Activated naive CD8-positive, alpha-beta T cell treated with anti-CD3 and anti-CD28 coated beads for 36 hours (primary cell): ENCODE measurements around the gene CAPN11. TPM values are rescaled to one million over a fixed set of nuclear protein-coding genes. Genes with fewer than 3 reads are reported as not detected.
"Not testable (repeated sequence)": the region's sequence is repeated elsewhere in the genome, so short reads cannot be mapped to it uniquely, and the experiment has no call there.

Experiments
- DNase-seq: peaks from one replicate; pipeline ENCODE4 v3.0.0; 2021
- H3K27ac Mint-ChIP-seq: one replicate; pipeline ENCODE4 v1.8.0; 2022; ENCODE audit warnings: mild to moderate bottlenecking, moderate library complexity, mixed read lengths
- H3K27me3 Mint-ChIP-seq: one replicate; pipeline ENCODE4 v1.8.0; 2022; ENCODE audit warnings: mild to moderate bottlenecking, mixed read lengths
- H3K36me3 Mint-ChIP-seq: one replicate; pipeline ENCODE4 v1.8.0; 2021; ENCODE audit warnings: mild to moderate bottlenecking, mixed read lengths
- H3K4me1 Mint-ChIP-seq: one replicate; pipeline ENCODE4 v1.8.0; 2021; ENCODE audit warnings: mixed read lengths
- H3K4me3 Mint-ChIP-seq: one replicate; pipeline ENCODE4 v1.8.0; 2022; ENCODE audit warnings: mild to moderate bottlenecking, moderate library complexity, mixed read lengths
- H3K9me3 Mint-ChIP-seq: one replicate; pipeline ENCODE4 v1.8.0; 2022; ENCODE audit warnings: mixed read lengths
- total RNA-seq, 2 experiments: library from RNA; stranded (reverse); gene quantifications; one replicate each; pipeline ENCODE4 v1.2.3, GENCODE V29; 2021

The CAPN11 gene
- total RNA-seq, 2 experiments from 2014 or later = 0.12 to 0.25 TPM

DNA sequence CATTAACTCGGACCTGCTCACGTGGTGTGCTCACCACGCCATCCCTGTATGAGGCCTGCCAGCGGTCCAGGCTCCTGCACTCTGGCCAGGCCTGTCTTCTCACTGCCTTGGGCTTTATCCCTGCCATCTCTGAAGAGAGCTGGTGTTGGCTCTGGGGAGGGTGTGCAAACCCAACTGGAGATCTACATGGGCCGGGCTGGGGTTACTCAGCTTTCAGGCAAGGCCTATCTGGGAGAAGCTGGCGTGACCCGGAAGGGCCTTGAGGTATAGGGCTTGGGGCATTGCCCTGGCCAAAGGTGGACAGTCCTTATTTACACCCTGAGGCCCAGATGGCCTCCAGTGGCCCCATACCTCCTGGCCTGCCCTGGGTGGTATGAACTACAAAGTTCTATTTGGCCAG lies 69.8 kb downstream of the CAPN11 start:
- Mint-ChIP-seq H3K27me3 (no peaks in the 10 kb centered on the region), H3K4me3 (no peak overlapping the region), H3K27ac (no peak overlapping the region), H3K4me1 (peaks cover 26% of the 10 kb centered on the region), H3K9me3 (no peaks in the 10 kb centered on the region), H3K36me3 (peaks cover 50% of the 10 kb centered on the region)
- no peak for DNase-seq

DNA sequence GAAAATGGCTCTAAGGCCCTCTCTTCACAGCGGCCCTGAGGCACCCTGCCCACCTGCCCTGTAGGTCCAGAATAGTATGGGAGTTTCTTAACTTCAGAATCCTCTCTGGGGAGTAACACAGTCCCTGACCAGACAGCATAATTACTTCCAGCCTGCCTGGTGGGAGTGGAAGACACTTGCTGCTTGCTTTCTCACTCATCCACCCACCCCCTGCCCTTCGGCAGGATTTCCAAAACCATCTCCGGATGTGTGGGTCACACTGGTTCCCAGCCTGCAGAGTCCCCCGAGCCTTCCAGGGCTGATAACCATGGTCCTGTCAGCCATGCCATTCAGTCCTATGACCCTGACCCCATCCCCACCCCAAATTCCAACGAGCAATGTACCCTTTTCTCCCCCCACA lies 70.2 kb downstream of the CAPN11 start:
- no peak for DNase-seq
- Mint-ChIP-seq H3K27me3 (no peaks in the 10 kb centered on the region), H3K4me1 (peaks cover 27% of the 10 kb centered on the region), H3K4me3 (peak overlapping the region; percentile 10), H3K9me3 (no peaks in the 10 kb centered on the region), H3K27ac (no peak overlapping the region), H3K36me3 (peaks cover 54% of the 10 kb centered on the region)

DNA sequence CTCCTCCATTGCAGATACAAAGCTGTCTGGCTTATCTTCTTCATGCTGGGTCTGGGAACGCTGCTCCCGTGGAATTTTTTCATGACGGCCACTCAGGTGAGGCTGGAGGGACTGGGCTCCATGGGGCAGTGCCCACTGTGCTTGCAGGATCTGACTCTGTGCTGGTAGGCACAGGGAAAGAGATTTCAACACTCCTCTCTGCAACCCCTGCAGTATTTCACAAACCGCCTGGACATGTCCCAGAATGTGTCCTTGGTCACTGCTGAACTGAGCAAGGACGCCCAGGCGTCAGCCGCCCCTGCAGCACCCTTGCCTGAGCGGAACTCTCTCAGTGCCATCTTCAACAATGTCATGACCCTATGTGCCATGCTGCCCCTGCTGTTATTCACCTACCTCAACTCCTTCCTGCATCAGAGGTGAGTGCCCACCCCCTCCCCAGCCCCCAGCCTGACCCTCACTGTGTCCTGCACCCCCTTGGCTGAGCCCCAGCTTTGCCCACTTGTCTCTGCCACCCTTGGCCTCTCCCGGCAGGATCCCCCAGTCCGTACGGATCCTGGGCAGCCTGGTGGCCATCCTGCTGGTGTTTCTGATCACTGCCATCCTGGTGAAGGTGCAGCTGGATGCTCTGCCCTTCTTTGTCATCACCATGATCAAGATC lies 70.9 kb downstream of the CAPN11 start:
- Mint-ChIP-seq H3K4me3 (no peak overlapping the region), H3K4me1 (peaks cover 21% of the 10 kb centered on the region), H3K36me3 (peaks cover 53% of the 10 kb centered on the region), H3K27ac (no peak overlapping the region), H3K9me3 (no peaks in the 10 kb centered on the region), H3K27me3 (no peaks in the 10 kb centered on the region)
- no peak for DNase-seq

DNA sequence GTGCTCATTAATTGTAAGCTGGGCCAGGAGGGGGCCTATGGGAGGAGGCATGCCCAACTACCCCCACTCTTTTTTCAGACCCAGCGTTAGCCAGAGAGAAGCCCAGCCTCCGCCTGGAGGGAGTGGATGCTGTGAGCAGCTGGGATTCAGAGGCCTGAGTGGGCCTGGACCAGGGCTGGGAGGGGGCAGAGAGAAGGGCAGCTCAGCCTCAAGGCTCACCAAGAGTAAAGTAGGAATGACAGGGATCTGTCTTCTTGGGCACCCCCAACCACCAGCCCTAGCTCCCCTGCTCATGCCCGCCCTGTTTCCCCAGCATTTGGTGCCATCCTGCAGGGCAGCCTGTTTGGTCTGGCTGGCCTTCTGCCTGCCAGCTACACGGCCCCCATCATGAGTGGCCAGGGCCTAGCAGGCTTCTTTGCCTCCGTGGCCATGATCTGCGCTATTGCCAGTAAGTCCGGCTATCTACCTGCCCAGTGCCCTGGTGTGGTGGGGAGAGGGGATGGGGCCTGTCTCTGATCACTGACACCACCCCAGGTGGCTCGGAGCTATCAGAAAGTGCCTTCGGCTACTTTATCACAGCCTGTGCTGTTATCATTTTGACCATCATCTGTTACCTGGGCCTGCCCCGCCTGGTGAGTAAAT lies 71.5 kb downstream of the CAPN11 start:
- Mint-ChIP-seq H3K27ac (no peak overlapping the region), H3K36me3 (peaks cover 50% of the 10 kb centered on the region), H3K4me1 (peaks cover 15% of the 10 kb centered on the region)

DNA sequence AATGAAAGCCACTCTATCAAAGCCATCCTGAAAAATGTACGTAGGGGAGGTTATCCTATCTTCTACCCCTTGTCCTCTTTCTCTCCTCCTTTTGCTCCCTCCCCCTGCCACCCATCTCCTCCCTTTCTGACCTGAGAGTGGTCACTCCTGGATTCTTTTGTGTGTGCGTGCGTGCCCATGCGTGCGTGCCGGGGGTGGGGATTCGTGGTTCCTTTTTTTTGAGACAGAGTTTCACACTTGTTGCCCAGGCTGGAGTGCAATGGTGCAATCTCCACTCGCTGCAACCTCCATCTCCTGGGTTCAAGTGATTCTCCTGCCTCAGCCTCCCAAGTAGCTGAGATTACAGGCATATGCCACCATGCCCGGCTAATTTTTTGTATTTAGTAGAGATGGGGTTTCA lies 72.8 kb downstream of the CAPN11 start:
- not testable (repeated sequence) for H3K4me1 Mint-ChIP-seq, H3K4me3 Mint-ChIP-seq, H3K27ac Mint-ChIP-seq, H3K27me3 Mint-ChIP-seq, DNase-seq, H3K9me3 Mint-ChIP-seq
- H3K36me3 Mint-ChIP-seq = peaks cover 48% of the 10 kb centered on the region

More for the DNA sequence above, 71.5 kb downstream of the CAPN11 start:
- no peaks in the 10 kb centered on the region for H3K9me3 Mint-ChIP-seq
- no peaks in the 10 kb centered on the region for H3K27me3 Mint-ChIP-seq
- H3K4me3 Mint-ChIP-seq = no peak overlapping the region
- DNase-seq = no peak

DNA sequence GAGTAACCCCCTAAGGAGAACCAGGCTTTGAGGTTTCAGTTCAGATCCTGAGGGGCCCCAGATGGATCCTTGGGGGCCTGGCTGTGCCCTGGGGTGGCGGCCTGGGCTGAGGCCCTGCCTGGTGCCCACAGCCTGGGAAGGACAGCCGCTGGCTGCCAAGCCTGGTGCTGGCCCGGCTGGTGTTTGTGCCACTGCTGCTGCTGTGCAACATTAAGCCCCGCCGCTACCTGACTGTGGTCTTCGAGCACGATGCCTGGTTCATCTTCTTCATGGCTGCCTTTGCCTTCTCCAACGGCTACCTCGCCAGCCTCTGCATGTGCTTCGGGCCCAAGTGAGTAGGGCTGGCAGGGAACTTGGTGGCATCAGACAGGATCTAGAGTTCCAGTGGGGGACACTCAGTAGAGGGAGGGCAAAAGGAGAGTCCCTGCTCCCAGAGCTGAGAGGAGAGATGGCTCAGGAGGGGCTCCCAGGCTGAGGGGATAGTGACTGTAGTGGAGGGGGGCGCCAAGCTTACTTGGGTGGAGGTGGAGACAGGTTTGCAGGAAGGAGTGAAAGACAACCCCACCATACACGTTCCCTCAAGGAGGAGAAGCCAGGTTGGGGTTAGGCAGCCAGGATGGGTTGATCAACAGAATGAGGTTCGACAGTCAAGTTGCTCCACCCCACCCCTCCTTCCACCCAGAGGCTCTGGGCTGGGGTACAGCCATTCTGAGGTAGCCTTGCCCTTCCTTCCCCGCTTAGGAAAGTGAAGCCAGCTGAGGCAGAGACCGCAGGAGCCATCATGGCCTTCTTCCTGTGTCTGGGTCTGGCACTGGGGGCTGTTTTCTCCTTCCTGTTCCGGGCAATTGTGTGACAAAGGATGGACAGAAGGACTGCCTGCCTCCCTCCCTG lies 74.3 kb downstream of the CAPN11 start:
- peaks cover 11% of the 10 kb centered on the region for H3K4me1 Mint-ChIP-seq
- H3K27me3 Mint-ChIP-seq = no peaks in the 10 kb centered on the region
- H3K9me3 Mint-ChIP-seq = no peaks in the 10 kb centered on the region
- peak overlapping the region; percentile 5 for H3K4me3 Mint-ChIP-seq
- H3K27ac Mint-ChIP-seq = no peak overlapping the region
- peaks cover 44% of the 10 kb centered on the region for H3K36me3 Mint-ChIP-seq
- DNase-seq = no peak

DNA sequence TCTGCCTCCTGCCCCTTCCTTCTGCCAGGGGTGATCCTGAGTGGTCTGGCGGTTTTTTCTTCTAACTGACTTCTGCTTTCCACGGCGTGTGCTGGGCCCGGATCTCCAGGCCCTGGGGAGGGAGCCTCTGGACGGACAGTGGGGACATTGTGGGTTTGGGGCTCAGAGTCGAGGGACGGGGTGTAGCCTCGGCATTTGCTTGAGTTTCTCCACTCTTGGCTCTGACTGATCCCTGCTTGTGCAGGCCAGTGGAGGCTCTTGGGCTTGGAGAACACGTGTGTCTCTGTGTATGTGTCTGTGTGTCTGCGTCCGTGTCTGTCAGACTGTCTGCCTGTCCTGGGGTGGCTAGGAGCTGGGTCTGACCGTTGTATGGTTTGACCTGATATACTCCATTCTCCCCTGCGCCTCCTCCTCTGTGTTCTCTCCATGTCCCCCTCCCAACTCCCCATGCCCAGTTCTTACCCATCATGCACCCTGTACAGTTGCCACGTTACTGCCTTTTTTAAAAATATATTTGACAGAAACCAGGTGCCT lies 75.0 kb downstream of the CAPN11 start:
- Mint-ChIP-seq H3K4me1 (peaks cover 14% of the 10 kb centered on the region), H3K36me3 (peaks cover 40% of the 10 kb centered on the region), H3K27ac (no peak overlapping the region), H3K27me3 (no peaks in the 10 kb centered on the region), H3K4me3 (no peak overlapping the region), H3K9me3 (no peaks in the 10 kb centered on the region)
- no peak for DNase-seq

Other genes starting within 250 kb of the CAPN11 start
- 10 to 100 TPM; 58.5 to 60.8 TPM for gene MRPL14, start 31.4 kb upstream of the CAPN11 start, total RNA-seq
- gene TMEM63B, start 31.3 kb upstream of the CAPN11 start, total RNA-seq = 10 to 100 TPM; 11.7 to 12.1 TPM
- gene MYMX, start 58.1 kb downstream of the CAPN11 start, total RNA-seq = not detected
- gene SLC29A1, start 64.8 kb downstream of the CAPN11 start, total RNA-seq = 100 to 1,000 TPM in 1 of 2 experiments, 10 to 100 TPM in 1; 92.5 to 102 TPM
- gene HSP90AB1, start 88.3 kb downstream of the CAPN11 start, total RNA-seq = 1,000 to 10,000 TPM; 2,498 to 2,524 TPM
- 10 to 100 TPM; 22.8 to 24.9 TPM for gene SLC35B2, start 98.7 kb downstream of the CAPN11 start, total RNA-seq
- gene NFKBIE, start 106.7 kb downstream of the CAPN11 start, total RNA-seq = 10 to 100 TPM; 22.7 to 24.8 TPM
- gene TMEM151B, start 111.6 kb downstream of the CAPN11 start, total RNA-seq = not detected
- 10 to 100 TPM; 20.5 to 22.0 TPM for gene AARS2, start 154.5 kb downstream of the CAPN11 start, total RNA-seq
- gene SPATS1, start 183.8 kb downstream of the CAPN11 start, total RNA-seq = not detected
- 10 to 100 TPM; 26.9 to 27.7 TPM for gene CDC5L, start 228.9 kb downstream of the CAPN11 start, total RNA-seq